ENCODE results near the gene EXOC2. TPM values are rescaled to one million over a fixed set of nuclear protein-coding genes. Genes with fewer than 3 reads are reported as not detected.
A peak's percentile ranks its signal among the peaks of the same experiment; 100 is the strongest.

Gene EXOC2
- total and polyA plus RNA-seq, 8 donors: 2.5 to 10.3 (median 6.4) TPM

- no peak for FAIRE-seq
- Histone ChIP-seq H3K9me3 (no peaks in the 10 kb centered on the region), H3K27me3 (peaks cover 0 to 5% (median 0%) of the 10 kb centered on the region in 4 donors), H3K27ac (peak overlapping the region; percentile 6 to 74 (median 48)), H3K4me1 (no peaks in the 10 kb centered on the region), H3K4me3 (peak overlapping the region; percentile 15 to 48 (median 26)), H3K36me3 (no peaks in the 10 kb centered on the region)
- WGBS, 2 donors: 26 to 32% methylated on average over 49 to 55 of the region's 55 CpGs
- peak in 4 of 6 donors; percentile 5 to 66 (median 46) for DNase-seq
- intact Hi-C loops (cut with DNase I): no loop called here
- peak in 3 of 4 donors; percentile 82 to 88 (median 85) for ATAC-seq
- TF ChIP-seq, protein P1, sequence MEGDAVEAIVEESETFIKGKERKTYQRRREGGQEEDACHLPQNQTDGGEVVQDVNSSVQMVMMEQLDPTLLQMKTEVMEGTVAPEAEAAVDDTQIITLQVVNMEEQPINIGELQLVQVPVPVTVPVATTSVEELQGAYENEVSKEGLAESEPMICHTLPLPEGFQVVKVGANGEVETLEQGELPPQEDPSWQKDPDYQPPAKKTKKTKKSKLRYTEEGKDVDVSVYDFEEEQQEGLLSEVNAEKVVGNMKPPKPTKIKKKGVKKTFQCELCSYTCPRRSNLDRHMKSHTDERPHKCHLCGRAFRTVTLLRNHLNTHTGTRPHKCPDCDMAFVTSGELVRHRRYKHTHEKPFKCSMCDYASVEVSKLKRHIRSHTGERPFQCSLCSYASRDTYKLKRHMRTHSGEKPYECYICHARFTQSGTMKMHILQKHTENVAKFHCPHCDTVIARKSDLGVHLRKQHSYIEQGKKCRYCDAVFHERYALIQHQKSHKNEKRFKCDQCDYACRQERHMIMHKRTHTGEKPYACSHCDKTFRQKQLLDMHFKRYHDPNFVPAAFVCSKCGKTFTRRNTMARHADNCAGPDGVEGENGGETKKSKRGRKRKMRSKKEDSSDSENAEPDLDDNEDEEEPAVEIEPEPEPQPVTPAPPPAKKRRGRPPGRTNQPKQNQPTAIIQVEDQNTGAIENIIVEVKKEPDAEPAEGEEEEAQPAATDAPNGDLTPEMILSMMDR (IDR thresholded peaks at IDR 0.05): no peak
These were observed 17.9 kb upstream of the EXOC2 start for GRCh38 chr6:710601-711571.

GRCh38 chr6:709471-710056, 16.6 kb upstream of the EXOC2 start:
- no peak for DNase-seq
- FAIRE-seq: no peak
- no peak overlapping the region for H3K4me3 ChIP-seq
- H3K27me3 ChIP-seq: peaks cover 0 to 5% (median 1%) of the 10 kb centered on the region in 4 donors
- WGBS, 2 donors: 62 to 74% methylated on average over 3 of the region's 3 CpGs
- intact Hi-C loops (cut with DNase I): no loop called here
- no peak overlapping the region for H3K27ac ChIP-seq
- H3K4me1 ChIP-seq: no peaks in the 10 kb centered on the region
- H3K36me3 ChIP-seq: no peaks in the 10 kb centered on the region
- TF ChIP-seq, protein P1 (IDR thresholded peaks at IDR 0.05): no peak
- H3K9me3 ChIP-seq: no peaks in the 10 kb centered on the region
- no peak for ATAC-seq

DNA sequence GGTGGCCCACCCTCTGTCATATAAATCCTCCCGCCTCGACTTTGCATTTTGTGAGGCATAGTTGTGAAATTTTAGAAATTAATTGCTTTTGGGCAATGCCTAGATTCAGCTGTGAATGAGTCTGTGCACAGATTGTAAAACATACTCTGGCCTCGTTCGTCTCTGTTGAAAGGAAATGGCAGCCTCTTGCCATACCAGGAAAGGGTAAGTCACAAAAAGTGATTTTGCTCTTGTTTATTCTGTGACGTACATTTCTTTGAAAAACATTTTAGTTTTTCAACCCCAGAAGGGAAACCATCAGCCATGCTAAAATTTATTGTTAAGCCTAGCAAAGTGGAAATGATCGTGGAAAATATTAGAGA, 15.3 kb upstream of the EXOC2 start:
- 72 to 73% methylated on average over 6 of the region's 6 CpGs for WGBS, 2 donors
- no peaks in the 10 kb centered on the region for H3K9me3 ChIP-seq
- H3K27ac ChIP-seq: no peak overlapping the region
- H3K4me1 ChIP-seq: no peaks in the 10 kb centered on the region
- ATAC-seq: no peak
- no peak overlapping the region for H3K4me3 ChIP-seq
- TF ChIP-seq, protein P1 (IDR thresholded peaks at IDR 0.05): no peak
- no peak for FAIRE-seq
- no peak for DNase-seq
- no peaks in the 10 kb centered on the region for H3K36me3 ChIP-seq
- peaks cover 0 to 14% (median 2%) of the 10 kb centered on the region in 4 donors for H3K27me3 ChIP-seq
- intact Hi-C loops (cut with DNase I): no loop called here

- intact Hi-C loops (cut with DNase I): no loop called here
- TF ChIP-seq, protein P1 (IDR thresholded peaks at IDR 0.05): no peak
- FAIRE-seq: no peak
These were observed 14.8 kb upstream of the EXOC2 start for GRCh38 chr6:707576-708236.

More at GRCh38 chr6:707576-708236, 14.8 kb upstream of the EXOC2 start:
- Histone ChIP-seq H3K36me3 (no peaks in the 10 kb centered on the region), H3K4me3 (no peak overlapping the region), H3K27me3 (peaks cover 0 to 14% (median 2%) of the 10 kb centered on the region in 4 donors), H3K4me1 (no peaks in the 10 kb centered on the region), H3K9me3 (no peaks in the 10 kb centered on the region), H3K27ac (no peak overlapping the region)
- ATAC-seq (no peak), DNase-seq (no peak)
- WGBS, 2 donors: 84 to 87% methylated on average over 10 of the region's 10 CpGs

Data from pancreas (tissue), 10 donors.